ENCODE measurements around the gene CD177. TPM values are rescaled to one million over a fixed set of nuclear protein-coding genes. Genes with fewer than 3 reads are reported as not detected.

Gene CD177
- total RNA-seq, 1 experiment from 2014 or later, result 0.09 TPM

DNA sequence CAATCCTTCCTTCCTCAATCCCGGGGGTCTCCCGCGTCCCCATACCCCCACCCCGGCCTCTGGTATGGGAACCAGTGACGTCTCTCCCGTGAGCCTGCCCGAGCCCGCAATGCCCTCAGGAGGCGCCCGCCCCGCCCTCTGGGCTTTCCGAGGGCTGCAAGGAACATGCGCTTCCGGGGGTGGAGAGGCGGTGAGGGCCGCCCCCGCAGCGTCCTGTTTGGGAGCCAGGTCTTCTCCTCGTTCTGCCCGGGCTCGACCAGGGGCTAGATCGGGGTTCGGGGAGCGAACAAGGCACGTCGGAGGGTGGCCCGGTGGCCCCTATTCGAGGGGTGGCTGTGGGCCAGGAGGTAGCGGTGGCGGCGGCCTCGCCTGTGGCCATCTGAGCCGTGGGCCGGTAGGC, 54.6 kb downstream of the CD177 start:
- H4K91ac ChIP-seq (ENCODE audit: insufficient read length, low read depth, low read length), result no peak overlapping the region
- H2BK5ac ChIP-seq (ENCODE audit: insufficient read length, low read length), result no peak overlapping the region
- no peaks in the 10 kb centered on the region for H3K79me1 ChIP-seq (ENCODE audit: insufficient read depth, low read depth, low read length, poor library complexity, severe bottlenecking)
- Mint-ChIP-seq H3K4me1 (0 out of 4 replicates have a peak, but pooled peaks cover 2 to 6% of the 10 kb centered on the region in 2 experiments), H3K36me3 (ENCODE audit: insufficient read depth in 1 of 3, low read depth in 3 of 3) (peaks cover 1 to 12% (median 9%) of the 10 kb centered on the region in 3 experiments), H3K9me3 (peaks cover 16 to 48% of the 10 kb centered on the region in 2 experiments), H3K4me3 (no peak overlapping the region), H3K27ac (no peak overlapping the region), H3K27me3 (ENCODE audit: low read depth) (peaks cover 5% of the 10 kb centered on the region)
- H3K23ac ChIP-seq (ENCODE audit: insufficient read length, low read depth, low read length), result no peak overlapping the region
- no peak overlapping the region for H3T11ph ChIP-seq (ENCODE audit: low read length)
- H3K18ac ChIP-seq (ENCODE audit: insufficient read length, low read depth, low read length), result no peak overlapping the region
- H3K23me2 ChIP-seq (ENCODE audit: insufficient read length, low read depth, low read length, poor library complexity, severe bottlenecking), result no peaks in the 10 kb centered on the region
- no peak overlapping the region for H3K56ac ChIP-seq (ENCODE audit: insufficient read length, low read depth, low read length)
- no peaks in the 10 kb centered on the region for H3K79me2 ChIP-seq (ENCODE audit: insufficient read depth, low read length)
- TF ChIP-seq, protein P1, sequence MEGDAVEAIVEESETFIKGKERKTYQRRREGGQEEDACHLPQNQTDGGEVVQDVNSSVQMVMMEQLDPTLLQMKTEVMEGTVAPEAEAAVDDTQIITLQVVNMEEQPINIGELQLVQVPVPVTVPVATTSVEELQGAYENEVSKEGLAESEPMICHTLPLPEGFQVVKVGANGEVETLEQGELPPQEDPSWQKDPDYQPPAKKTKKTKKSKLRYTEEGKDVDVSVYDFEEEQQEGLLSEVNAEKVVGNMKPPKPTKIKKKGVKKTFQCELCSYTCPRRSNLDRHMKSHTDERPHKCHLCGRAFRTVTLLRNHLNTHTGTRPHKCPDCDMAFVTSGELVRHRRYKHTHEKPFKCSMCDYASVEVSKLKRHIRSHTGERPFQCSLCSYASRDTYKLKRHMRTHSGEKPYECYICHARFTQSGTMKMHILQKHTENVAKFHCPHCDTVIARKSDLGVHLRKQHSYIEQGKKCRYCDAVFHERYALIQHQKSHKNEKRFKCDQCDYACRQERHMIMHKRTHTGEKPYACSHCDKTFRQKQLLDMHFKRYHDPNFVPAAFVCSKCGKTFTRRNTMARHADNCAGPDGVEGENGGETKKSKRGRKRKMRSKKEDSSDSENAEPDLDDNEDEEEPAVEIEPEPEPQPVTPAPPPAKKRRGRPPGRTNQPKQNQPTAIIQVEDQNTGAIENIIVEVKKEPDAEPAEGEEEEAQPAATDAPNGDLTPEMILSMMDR (conservative IDR thresholded peaks at IDR 0.05), result no peak
- H3K4ac ChIP-seq (ENCODE audit: low read depth, low read length), result no peak overlapping the region
- H2BK120ac ChIP-seq (ENCODE audit: low read depth, low read length, poor library complexity, severe bottlenecking), result no peak overlapping the region
- no peaks in the 10 kb centered on the region for H3K27me3 ChIP-seq (ENCODE audit: insufficient read depth, low read length)
- no CpG with 5 or more reads among the region's 34 CpGs for WGBS (ENCODE audit: extremely low coverage, insufficient read length, low lambda C conversion rate)
- no peak overlapping the region for H4K8ac ChIP-seq (replicated peaks; ENCODE audit: insufficient read length, low read depth, low read length)
- no peaks in the 10 kb centered on the region for H3K4me1 ChIP-seq (ENCODE audit: insufficient read depth, low read length)
- H2AFZ ChIP-seq (ENCODE audit: low read length), result no peak overlapping the region
- H3K27ac ChIP-seq (ENCODE audit: insufficient read length, low read depth, low read length), result no peak overlapping the region
- H3K4me2 ChIP-seq (ENCODE audit: insufficient read depth, insufficient read length, low read length), result no peak overlapping the region
- no peak overlapping the region for H4K5ac ChIP-seq (ENCODE audit: insufficient read length, low read depth, low read length)
- no peak overlapping the region for H3K9ac ChIP-seq (ENCODE audit: extremely low read depth, insufficient read length, low read length)
- H3K14ac ChIP-seq (ENCODE audit: insufficient read depth, low read length), result no peak overlapping the region; the same call in 1 of the 2 replicates
- DNase-seq, result no peak
- no peak overlapping the region for H2BK20ac ChIP-seq (ENCODE audit: low read depth, low read length, poor library complexity, severe bottlenecking)
- H2BK12ac ChIP-seq (ENCODE audit: insufficient read length, low read depth, low read length), result no peak overlapping the region
- H3K9me3 ChIP-seq (ENCODE audit: control insufficient read depth, low read depth, low read length), result no peaks in the 10 kb centered on the region
- H2AK5ac ChIP-seq (ENCODE audit: insufficient read length, low read length), result no peak overlapping the region
- H4K20me1 ChIP-seq (ENCODE audit: control insufficient read depth, insufficient read depth, insufficient read length), result no peaks in the 10 kb centered on the region
- H2BK15ac ChIP-seq (ENCODE audit: low read depth, low read length), result no peak overlapping the region; the same call in 1 of the 2 replicates

Data from H9 (cell line).